Left ventricle myocardium inferior (tissue), 1 donor: ENCODE results near the gene FAT2. TPM values are rescaled to one million over a fixed set of nuclear protein-coding genes. Genes with fewer than 3 reads are reported as not detected.

Experiments
- DNase-seq: peaks from one replicate; pipeline ENCODE4 v3.0.0-alpha.2; 2020
- H3K27ac ChIP-seq: fragments of 200-600 bp; replicated peaks from 2 replicates; pipeline ENCODE4 v1.8.0; 2021
- H3K27me3 ChIP-seq: fragments of 200-600 bp; 2 replicates; pipeline ENCODE4 v1.8.0; 2021; ENCODE audit warnings: low read depth
- H3K36me3 ChIP-seq: fragments of 200-600 bp; 2 replicates; pipeline ENCODE4 v1.8.0; 2021
- H3K4me1 ChIP-seq: fragments of 200-600 bp; 2 replicates; pipeline ENCODE4 v1.8.0; 2021
- H3K4me3 ChIP-seq: fragments of 200-600 bp; 2 replicates; pipeline ENCODE4 v1.8.0; 2021; ENCODE audit warnings: mild to moderate bottlenecking, moderate library complexity
- H3K9me3 ChIP-seq: fragments of 200-600 bp; replicated peaks from 2 replicates; pipeline ENCODE4 v1.8.0; 2021
- CTCF ChIP-seq: fragments of 200-600 bp; IDR thresholded peaks from 2 replicates; pipeline ENCODE4 v1.8.0; 2021; ENCODE audit warnings: antibody characterized with exemption, mild to moderate bottlenecking, borderline replicate concordance
- intact Hi-C: fragments of 100-400 bp; cut with micrococcal nuclease; formaldehyde crosslinking; loops from one replicate; pipeline ENCODE4 v1.11.0; 2022
- total RNA-seq: library from RNA; stranded (reverse); fragmentation: NEBNext Ultra II Directional; extraction: Animal tissue kit (Norgen Biotek cat#: 25700); gene quantifications from one replicate; pipeline ENCODE4 v1.2.1, GENCODE V29; 2021
- donor health status: DM: no; HTN: yes; CAD: no; lungs with severe emphysema.

FAT2 gene
- total RNA-seq, 1 donor from 2014 or later, result not detected

- TF ChIP-seq CTCF, result no peak
- Histone ChIP-seq H3K27ac (no peak overlapping the region), H3K9me3 (no peaks in the 10 kb centered on the region), H3K27me3 (no peaks in the 10 kb centered on the region), H3K36me3 (no peaks in the 10 kb centered on the region), H3K4me1 (no peaks in the 10 kb centered on the region), H3K4me3 (no peak overlapping the region)
- no peak for DNase-seq
- intact Hi-C loops, result no loop called here
Measured at GRCh38 chr5:151602806-151603205, 11.7 kb upstream of the FAT2 start.

GRCh38 chr5:151601391-151601790 lies 10.3 kb upstream of the FAT2 start:
- Histone ChIP-seq H3K36me3 (no peaks in the 10 kb centered on the region), H3K27me3 (no peaks in the 10 kb centered on the region), H3K4me3 (no peak overlapping the region), H3K4me1 (peaks cover 13% of the 10 kb centered on the region), H3K27ac (no peak overlapping the region), H3K9me3 (no peaks in the 10 kb centered on the region)
- TF ChIP-seq CTCF, result no peak
- DNase-seq, result no peak
- intact Hi-C loops, result no loop called here

GRCh38 chr5:151600069-151600665 lies 9.0 kb upstream of the FAT2 start:
- DNase-seq, result no peak
- no peak overlapping the region for H3K4me3 ChIP-seq
- TF ChIP-seq CTCF, result no peak
- H3K27me3 ChIP-seq, result no peaks in the 10 kb centered on the region
- intact Hi-C loops, result no loop called here
- H3K9me3 ChIP-seq, result no peaks in the 10 kb centered on the region
- H3K27ac ChIP-seq, result no peak overlapping the region
- H3K4me1 ChIP-seq, result peaks cover 25% of the 10 kb centered on the region
- no peaks in the 10 kb centered on the region for H3K36me3 ChIP-seq

GRCh38 chr5:151598984-151599383 lies 7.9 kb upstream of the FAT2 start:
- Histone ChIP-seq H3K4me3 (no peak overlapping the region), H3K27me3 (no peaks in the 10 kb centered on the region), H3K4me1 (peaks cover 26% of the 10 kb centered on the region), H3K9me3 (no peaks in the 10 kb centered on the region), H3K36me3 (no peaks in the 10 kb centered on the region), H3K27ac (no peak overlapping the region)
- no peak for TF ChIP-seq CTCF
- intact Hi-C loops, result no loop called here
- no peak for DNase-seq

GRCh38 chr5:151598549-151598948 lies 7.4 kb upstream of the FAT2 start:
- no peaks in the 10 kb centered on the region for H3K9me3 ChIP-seq
- H3K4me3 ChIP-seq, result no peak overlapping the region
- no peaks in the 10 kb centered on the region for H3K36me3 ChIP-seq
- no peak for DNase-seq
- intact Hi-C loops, result no loop called here
- no peaks in the 10 kb centered on the region for H3K27me3 ChIP-seq
- no peak for TF ChIP-seq CTCF
- H3K27ac ChIP-seq, result no peak overlapping the region
- peaks cover 26% of the 10 kb centered on the region for H3K4me1 ChIP-seq
